H1 (cell line): ENCODE results near the gene BTNL8. TPM values are rescaled to one million over a fixed set of nuclear protein-coding genes. Genes with fewer than 3 reads are reported as not detected.
A peak's percentile ranks its signal among the peaks of the same experiment; 100 is the strongest.

Experiments
- CTCF ChIA-PET: fragments of 300-600 bp; sonication (Branson Sonifier 250); formaldehyde crosslinking; loops from one replicate; lab custom pipeline; 2021; ENCODE audit not compliant: partially characterized antibody; lab: Charles Lee
- POLR2A ChIA-PET: fragments of 300-600 bp; sonication (Branson Sonifier 250); formaldehyde crosslinking; loops from one replicate; lab custom pipeline; 2021; ENCODE audit warnings: inconsistent platforms; ENCODE audit not compliant: partially characterized antibody; lab: Charles Lee
- DNase-seq, 2 experiments: peaks; one replicate each; pipeline versions ENCODE4 v3.0.0 to v3.0.0-alpha.2; 2010 to 2022; ENCODE audit warnings: low spot score in 2 of 2, low read depth in 1 of 2, mixed read lengths in 1 of 2
- FAIRE-seq: peaks from 2 replicates; lab custom pipeline; 2011; peaks lifted over from hg19 to GRCh38; lab: Jason Lieb, UNC
- H2AFZ ChIP-seq: 2 replicates; pipeline ENCODE4 v1.8.1; 2012; ENCODE audit warnings: low read length, inconsistent platforms
- H2AK5ac ChIP-seq: 2 replicates; pipeline ENCODE4 v1.6.1; 2013; ENCODE audit warnings: low read depth, low read length
- H2BK120ac ChIP-seq: replicated peaks from 2 replicates; pipeline ENCODE3; 2013; ENCODE audit warnings: low read depth, low read length, inconsistent platforms
- H2BK12ac ChIP-seq: 2 replicates; pipeline ENCODE4 v1.6.1; 2013; ENCODE audit warnings: low read depth, low read length
- H2BK15ac ChIP-seq: 2 replicates; pipeline ENCODE4 v1.6.1; 2013; ENCODE audit warnings: low read length
- H2BK20ac ChIP-seq: 2 replicates; pipeline ENCODE4 v1.6.1; 2013; ENCODE audit warnings: low read length
- H2BK5ac ChIP-seq: 2 replicates; pipeline ENCODE4 v1.6.1; 2013; ENCODE audit warnings: low read depth, low read length
- H3K14ac ChIP-seq: 2 replicates; pipeline ENCODE4 v1.6.1; 2013; ENCODE audit warnings: inconsistent platforms; ENCODE audit not compliant: insufficient read length
- H3K18ac ChIP-seq: 2 replicates; pipeline ENCODE4 v1.6.1; 2013; ENCODE audit warnings: low read length; ENCODE audit errors: extremely low read depth
- H3K23ac ChIP-seq: 2 replicates; pipeline ENCODE4 v1.6.1; 2013; ENCODE audit warnings: inconsistent platforms; ENCODE audit not compliant: insufficient read length
- H3K23me2 ChIP-seq: 2 replicates; pipeline ENCODE4 v1.6.1; 2013; ENCODE audit warnings: low read depth, low read length
- H3K27ac ChIP-seq: 2 replicates; pipeline ENCODE4 v1.6.1; 2011; ENCODE audit warnings: low read depth, low read length, inconsistent platforms
- H3K27me3 ChIP-seq, 4 experiments: replicated peaks in 1 of 4; 1 replicate in 1 of 4; 2 replicates in 3 of 4; pipeline versions ENCODE4 v1.6.1 to v1.8.1; 2011 to 2013; ENCODE audit warnings: low read length in 3 of 4, mild to moderate bottlenecking in 3 of 4, inconsistent platforms in 2 of 4, mixed read lengths in 2 of 4, moderate library complexity in 1 of 4; ENCODE audit not compliant: control insufficient read depth in 3 of 4, insufficient read depth in 3 of 4; ENCODE audit errors: extremely low read depth in 1 of 4
- H3K36me3 ChIP-seq, 4 experiments: 2 replicates each; pipeline versions ENCODE4 v1.6.1 to v1.8.1; 2011 to 2013; ENCODE audit warnings: mild to moderate bottlenecking in 4 of 4, low read length in 3 of 4, moderate library complexity in 2 of 4, control low read depth in 1 of 4, inconsistent platforms in 1 of 4; ENCODE audit not compliant: insufficient read depth in 4 of 4, control insufficient read depth in 2 of 4
- H3K4ac ChIP-seq: replicated peaks from 2 replicates; pipeline ENCODE3; 2013; ENCODE audit warnings: low read length, low read depth, mixed read lengths, inconsistent platforms; ENCODE audit not compliant: insufficient read length
- H3K4me1 ChIP-seq, 4 experiments: replicated peaks in 1 of 4; 1 replicate in 1 of 4; 2 replicates in 3 of 4; pipeline versions ENCODE4 v1.6.1 to v1.8.1; 2011 to 2013; ENCODE audit warnings: low read length in 3 of 4, inconsistent platforms in 2 of 4, mixed read lengths in 1 of 4; ENCODE audit not compliant: insufficient read depth in 4 of 4, control insufficient read depth in 3 of 4
- H3K4me2 ChIP-seq, 2 experiments: 2 replicates each; pipeline versions ENCODE4 v1.6.1 to v1.8.1; 2011 to 2013; ENCODE audit warnings: low read depth in 2 of 2, low read length in 2 of 2, control low read depth in 1 of 2, inconsistent platforms in 1 of 2, mild to moderate bottlenecking in 1 of 2; ENCODE audit not compliant: insufficient read depth in 1 of 2
- H3K4me3 ChIP-seq, 4 experiments: fragments of 200-600, 300-600 bp in 1 of 4; sonication (generic), shearing (Covaris generic), sonication (Bioruptor Twin) in 1 of 4; 2 replicates each; pipeline versions ENCODE4 v1.5.1 to v1.8.1; 2011 to 2016; ENCODE audit warnings: low read length in 4 of 4, low read depth in 3 of 4, control low read depth in 2 of 4, inconsistent platforms in 2 of 4, mild to moderate bottlenecking in 2 of 4, mixed read lengths in 1 of 4, moderate library complexity in 1 of 4; ENCODE audit not compliant: insufficient read depth in 2 of 4; ENCODE audit errors: extremely low read depth in 1 of 4
- H3K56ac ChIP-seq: replicated peaks from 2 replicates; pipeline ENCODE3; 2013; ENCODE audit warnings: low read depth, mild to moderate bottlenecking, mixed read lengths, low read length, inconsistent platforms; ENCODE audit not compliant: insufficient read length
- H3K79me1 ChIP-seq: 2 replicates; pipeline ENCODE4 v1.6.1; 2013; ENCODE audit warnings: low read depth, low read length, control low read depth
- H3K79me2 ChIP-seq, 2 experiments: 2 replicates each; pipeline versions ENCODE4 v1.6.1 to v1.8.1; 2012 to 2013; ENCODE audit warnings: low read length in 2 of 2, mild to moderate bottlenecking in 2 of 2, inconsistent platforms in 1 of 2; ENCODE audit not compliant: insufficient read depth in 2 of 2, control insufficient read depth in 1 of 2
- H3K9ac ChIP-seq, 4 experiments: replicated peaks in 1 of 4; 1 replicate in 1 of 4; 2 replicates in 3 of 4; pipeline versions ENCODE4 v1.6.1 to v1.8.1; 2011 to 2013; ENCODE audit warnings: low read depth in 3 of 4, low read length in 3 of 4, control low read depth in 2 of 4, mild to moderate bottlenecking in 2 of 4, moderate library complexity in 2 of 4, inconsistent platforms in 1 of 4; ENCODE audit errors: extremely low read depth in 1 of 4
- H3K9me3 ChIP-seq, 2 experiments: 2 replicates each; pipeline versions ENCODE4 v1.6.1 to v1.8.1; 2012 to 2013; ENCODE audit warnings: mild to moderate bottlenecking in 2 of 2, moderate library complexity in 2 of 2, control low read depth in 1 of 2, inconsistent platforms in 1 of 2, low read depth in 1 of 2, low read length in 1 of 2, mixed read lengths in 1 of 2; ENCODE audit not compliant: insufficient read depth in 2 of 2
- H4K20me1 ChIP-seq, 2 experiments: replicated peaks in 1 of 2; 2 replicates each; pipeline versions ENCODE3 to v1.8.1; 2011 to 2013; ENCODE audit warnings: inconsistent platforms in 2 of 2, low read length in 2 of 2, mild to moderate bottlenecking in 1 of 2; ENCODE audit not compliant: insufficient read depth in 2 of 2, control insufficient read depth in 1 of 2
- H4K5ac ChIP-seq: 2 replicates; pipeline ENCODE4 v1.6.1; 2013; ENCODE audit warnings: low read length, low read depth, mixed read lengths, inconsistent platforms; ENCODE audit not compliant: insufficient read length
- H4K8ac ChIP-seq: 2 replicates; pipeline ENCODE4 v1.8.0; 2013; ENCODE audit warnings: mild to moderate bottlenecking, moderate library complexity, low read length, inconsistent platforms; ENCODE audit not compliant: insufficient read depth; ENCODE audit errors: extremely low read depth
- H4K91ac ChIP-seq: replicated peaks from 2 replicates; pipeline ENCODE3; 2013; ENCODE audit warnings: low read length, mixed read lengths, inconsistent platforms; ENCODE audit not compliant: insufficient read length
- BACH1 ChIP-seq: IDR thresholded peaks from 2 replicates; pipeline ENCODE4 v1.6.1; 2012; ENCODE audit warnings: low read length, improper control_type of control experiment
- CEBPB ChIP-seq: IDR thresholded peaks from 2 replicates; pipeline ENCODE4 v1.6.1; 2012; ENCODE audit warnings: low read depth, low read length
- CHD1 ChIP-seq: IDR thresholded peaks from 2 replicates; pipeline ENCODE4 v1.6.1; 2012; ENCODE audit warnings: low read depth, low read length, improper control_type of control experiment
- CTBP2 ChIP-seq: IDR thresholded peaks from 2 replicates; pipeline ENCODE4 v1.7.0; 2011; ENCODE audit warnings: borderline replicate concordance, mild to moderate bottlenecking, moderate library complexity, mixed read lengths, low read length; ENCODE audit not compliant: insufficient read depth, insufficient read length
- EP300 ChIP-seq, 2 experiments: IDR thresholded peaks; 1 replicate in 1 of 2; 2 replicates in 1 of 2; pipeline ENCODE4 v1.6.1; 2011 to 2012; ENCODE audit warnings: low read depth in 2 of 2, low read length in 2 of 2, mild to moderate bottlenecking in 2 of 2, borderline replicate concordance in 1 of 2, inconsistent platforms in 1 of 2, moderate library complexity in 1 of 2
- GTF2F1 ChIP-seq: IDR thresholded peaks from 2 replicates; pipeline ENCODE4 v1.6.1; 2012; ENCODE audit warnings: low read depth, low read length, improper control_type of control experiment, borderline replicate concordance
- MAFK ChIP-seq: IDR thresholded peaks from 2 replicates; pipeline ENCODE4 v1.6.1; 2012; ENCODE audit warnings: low read depth, mild to moderate bottlenecking, improper control_type of control experiment, low read length
- PHF8 ChIP-seq: fragments of 200-600 bp; sonication (generic); conservative IDR thresholded peaks from 2 replicates; pipeline ENCODE4 v1.7.1; 2012; ENCODE audit warnings: low read depth, mild to moderate bottlenecking, inconsistent platforms, low read length, moderate library complexity
- SAP30 ChIP-seq: fragments of 300-600 bp; sonication (generic); IDR thresholded peaks from 2 replicates; pipeline ENCODE4 v1.7.1; 2012; ENCODE audit warnings: low read length, moderate library complexity, mild to moderate bottlenecking, inconsistent platforms; ENCODE audit not compliant: insufficient read depth, insufficient replicate concordance
- SIRT6 ChIP-seq: IDR thresholded peaks from one replicate; pipeline ENCODE4 v1.7.1; 2012; ENCODE audit warnings: low read length, inconsistent platforms
- SP2 ChIP-seq: IDR thresholded peaks from 2 replicates; pipeline ENCODE4 v1.6.1; 2012; ENCODE audit warnings: mild to moderate bottlenecking, low read length, inconsistent platforms
- SP4 ChIP-seq: IDR thresholded peaks from 2 replicates; pipeline ENCODE4 v1.6.1; 2012; ENCODE audit warnings: low read length, inconsistent platforms
- USF2 ChIP-seq: IDR thresholded peaks from 2 replicates; pipeline ENCODE4 v1.6.1; 2011; ENCODE audit warnings: low read length, improper control_type of control experiment
- WGBS, 2 experiments: shearing (Covaris generic) in 1 of 2; methylation state at CpG; one replicate each; pipeline versions ENCODE4 v1.1.6 to v1.1.7; 2013 to 2015; ENCODE audit warnings: low lambda C conversion rate in 2 of 2, mixed read lengths in 2 of 2, inconsistent platforms in 1 of 2, low coverage in 1 of 2, missing lambda C conversion rate in 1 of 2; ENCODE audit not compliant: insufficient replicate concordance in 2 of 2, insufficient coverage in 1 of 2, insufficient read length in 1 of 2; ENCODE audit errors: extremely low coverage in 1 of 2, missing lambda C conversion rate in 1 of 2; 5-methylcytosine and 5-hydroxymethylcytosine counted together
- polyA plus RNA-seq, 7 experiments: library from polyadenylated mRNA; depleted of rRNA in 3 of 7; stranded (reverse) in 5 of 7; unstranded in 2 of 7; fragments of >200 nt in 5 of 7; fragments of 200-250 nt in 2 of 7; gene quantifications; 1 replicate in 5 of 7; 2 replicates in 1 of 7; 4 replicates in 1 of 7; pipeline versions ENCODE4 v1.2.1 to v1.2.3, GENCODE V29; 2011 to 2013; ENCODE audit warnings: missing spikeins in 2 of 7, mixed read lengths in 2 of 7
- total RNA-seq: library from RNA; stranded (reverse); fragmentation: NEBNext Ultra II Directional; extraction: Animal tissue kit (Norgen Biotek cat#: 25700); gene quantifications from 2 replicates; pipeline ENCODE4 v1.2.1, GENCODE V29; 2021

BTNL8 gene
- total and polyA plus RNA-seq, 2 of the 8 experiments (the other 6 are each of a cell fraction or from before 2014, with no cell fraction given), result 0.32 to 0.48 TPM

- no peaks in the 10 kb centered on the region; the same call in 1 of the 2 replicates for H3K79me1 ChIP-seq
- no peak overlapping the region for H3K9ac ChIP-seq
- H2AFZ ChIP-seq, result no peak overlapping the region
- ChIA-PET POLR2A (interaction anchor here (0.7 to 4.1 kb wide), 4 partner anchors 13 to 55 kb away, joined by 3 to 12 read pairs (median 4); no protein-coding TSS in a partner anchor), CTCF (interaction anchor here (0.6 to 1.8 kb wide), 6 partner anchors 8 to 16 kb away, joined by 3 to 5 read pairs (median 4); no protein-coding TSS in a partner anchor)
- H3K56ac ChIP-seq, result no peak overlapping the region
- no peak overlapping the region for H2BK12ac ChIP-seq
- no peak overlapping the region for H2AK5ac ChIP-seq
- H3K23ac ChIP-seq, result no peak overlapping the region
- FAIRE-seq (no peak), DNase-seq (no peak)
- H3K14ac ChIP-seq, result no peak overlapping the region
- no peaks in the 10 kb centered on the region for H3K23me2 ChIP-seq
- peak overlapping the region in 1 of 4 experiments; percentile 16; a peak in 1 of 8 replicates for H3K4me3 ChIP-seq
- H3K4ac ChIP-seq, result no peak overlapping the region
- H3K79me2 ChIP-seq, result peaks cover 0 to 8% of the 10 kb centered on the region in 2 experiments; a peak in 1 of 4 replicates
- H2BK120ac ChIP-seq, result no peak overlapping the region
- H3K27me3 ChIP-seq, result no peaks in the 10 kb centered on the region
- no peak overlapping the region for H2BK15ac ChIP-seq
- no peak overlapping the region for H2BK5ac ChIP-seq
- H4K8ac ChIP-seq, result no peak overlapping the region; the same call in 1 of the 2 replicates
- H4K20me1 ChIP-seq, result no peaks in the 10 kb centered on the region
- H3K36me3 ChIP-seq, result peaks cover 25 to 82% (median 36%) of the 10 kb centered on the region in 4 experiments
- H3K4me1 ChIP-seq, result peaks cover 0 to 5% (median under 1%) of the 10 kb centered on the region in 4 experiments; a peak in 1 of 7 replicates
- H3K9me3 ChIP-seq, result peaks cover 69 to 79% of the 10 kb centered on the region in 2 experiments
- no peak overlapping the region for H3K4me2 ChIP-seq
- H3K27ac ChIP-seq, result no peak overlapping the region
- H2BK20ac ChIP-seq, result no peak overlapping the region
- no peak overlapping the region for H4K5ac ChIP-seq
- WGBS, 2 experiments, result 93% methylated on average over 4 of the region's 4 CpGs; no CpG with 5 or more reads in 1 of the 2 experiments
- H3K18ac ChIP-seq, result no peak overlapping the region
- no peak overlapping the region for H4K91ac ChIP-seq
- TF ChIP-seq SAP30 (no peak), USF2 (no peak), CEBPB (no peak), CTBP2 (no peak), CHD1 (no peak), PHF8 (no peak), GTF2F1 (no peak), SIRT6 (no peak), BACH1 (no peak), SP2 (no peak), EP300 (IDR thresholded peaks at IDR 0.05; ENCODE audit: borderline replicate concordance in 1 of 2, low read depth in 2 of 2, low read length in 2 of 2) (no peak), SP4 (no peak), MAFK (no peak)
These were observed 49.1 kb upstream of the BTNL8 start for GRCh38 chr5:180849827-180850226.
